Fibroblast of mammary gland (primary cell): ENCODE data around the gene ATXN1.

Source experiments
- DNase-seq: peaks from one replicate; pipeline ENCODE4 v3.0.0-alpha.2; 2010; ENCODE audit warnings: low read depth
- H3K4me3 ChIP-seq: 2 replicates; pipeline ENCODE4 v1.5.1; 2011; ENCODE audit warnings: low read depth, mild to moderate bottlenecking, low read length, moderate library complexity; ENCODE audit not compliant: control insufficient read depth
- CTCF ChIP-seq: conservative IDR thresholded peaks from 2 replicates; pipeline ENCODE4 v1.5.1; 2011; ENCODE audit warnings: low read depth, low read length, inconsistent platforms; ENCODE audit not compliant: control insufficient read depth, insufficient read depth

The ATXN1 gene

GRCh38 chr6:16434885-16435284 is 326.4 kb downstream of the ATXN1 start:
- no peak for DNase-seq
- TF ChIP-seq CTCF, result no peak
- H3K4me3 ChIP-seq, result no peak overlapping the region

- H3K4me3 ChIP-seq, result no peak overlapping the region
- no peak for TF ChIP-seq CTCF
- DNase-seq, result no peak
These were observed 327.8 kb downstream of the ATXN1 start for GRCh38 chr6:16433338-16433890.

- TF ChIP-seq CTCF, result no peak
- peak; percentile 35 for DNase-seq
- no peak overlapping the region for H3K4me3 ChIP-seq
These were observed 328.9 kb downstream of the ATXN1 start for GRCh38 chr6:16432075-16433032.

GRCh38 chr6:16431106-16431505 is 330.2 kb downstream of the ATXN1 start:
- no peak for TF ChIP-seq CTCF
- no peak for DNase-seq
- H3K4me3 ChIP-seq, result no peak overlapping the region

GRCh38 chr6:16430391-16431089 is 330.7 kb downstream of the ATXN1 start:
- DNase-seq, result peak; percentile 38
- no peak for TF ChIP-seq CTCF
- no peak overlapping the region for H3K4me3 ChIP-seq

- no peak overlapping the region for H3K4me3 ChIP-seq
- no peak for DNase-seq
- TF ChIP-seq CTCF, result no peak
These were observed 331.6 kb downstream of the ATXN1 start for GRCh38 chr6:16429669-16430068.
